Endothelial cell of umbilical vein (primary cell): ENCODE results near the gene APC2. TPM values are rescaled to one million over a fixed set of nuclear protein-coding genes. Genes with fewer than 3 reads are reported as not detected.

ENCODE experiments used
- BruUV-seq: library from RNA; stranded (reverse); fragments of 400-500 nt; replicated peaks from 2 replicates; lab custom pipeline; 2021; lab: Mats Ljungman, UMichigan
- CTCF ChIA-PET: fragments of 300-600, 350-600 bp; sonication (Branson Sonifier 250); formaldehyde crosslinking; loops from one replicate; lab custom pipeline; 2021; ENCODE audit warnings: antibody characterized with exemption, inconsistent platforms; lab: Charles Lee
- POLR2A ChIA-PET: fragments of 300-600, 350-600 bp; sonication (Branson Sonifier 250); formaldehyde crosslinking; loops from one replicate; lab custom pipeline; 2021; ENCODE audit warnings: antibody characterized with exemption, inconsistent platforms; lab: Charles Lee
- DNase-seq: peaks from one replicate; pipeline ENCODE4 v3.0.0-alpha.2; 2011; ENCODE audit warnings: low read depth, low spot score
- FAIRE-seq: peaks from 2 replicates; lab custom pipeline; 2011; peaks lifted over from hg19 to GRCh38; lab: Jason Lieb, UNC
- H2AFZ ChIP-seq: 2 replicates; pipeline ENCODE4 v1.6.0; 2012; ENCODE audit warnings: low read depth, low read length, control low read depth, inconsistent platforms
- H3K27ac ChIP-seq: 2 replicates; pipeline ENCODE4 v1.5.1; 2011; ENCODE audit warnings: low read depth, mild to moderate bottlenecking, control low read depth, low read length, moderate library complexity; ENCODE audit not compliant: insufficient read depth
- H3K27me3 ChIP-seq, 2 experiments: 2 replicates each; pipeline versions ENCODE4 v1.6.0 to v1.6.1; 2011; ENCODE audit warnings: low read length in 2 of 2, mixed read lengths in 1 of 2; ENCODE audit not compliant: control insufficient read depth in 2 of 2, insufficient read depth in 2 of 2
- H3K36me3 ChIP-seq, 2 experiments: 2 replicates in 1 of 2; 3 replicates in 1 of 2; pipeline ENCODE4 v1.5.1; 2011; ENCODE audit warnings: low read length in 2 of 2, mild to moderate bottlenecking in 1 of 2, moderate library complexity in 1 of 2; ENCODE audit not compliant: control insufficient read depth in 2 of 2, insufficient read depth in 2 of 2; ENCODE audit errors: extremely low read depth in 1 of 2
- H3K4me1 ChIP-seq: 3 replicates; pipeline ENCODE4 v1.5.1; 2011; ENCODE audit warnings: mild to moderate bottlenecking, low read length; ENCODE audit not compliant: control insufficient read depth, insufficient read depth; ENCODE audit errors: extremely low read depth
- H3K4me2 ChIP-seq: 2 replicates; pipeline ENCODE4 v1.6.1; 2011; ENCODE audit warnings: low read length, control low read depth, mixed read lengths; ENCODE audit not compliant: insufficient read depth
- H3K4me3 ChIP-seq, 3 experiments: fragments of 200-600 bp in 1 of 3; sonication (generic), shearing (Covaris generic) in 1 of 3; replicated peaks in 1 of 3; 2 replicates each; pipeline ENCODE4 v1.5.1; 2011 to 2016; ENCODE audit warnings: control low read depth in 3 of 3, low read length in 3 of 3, mild to moderate bottlenecking in 2 of 3, inconsistent platforms in 1 of 3, low read depth in 1 of 3, moderate library complexity in 1 of 3; ENCODE audit not compliant: insufficient read depth in 1 of 3
- H3K79me2 ChIP-seq: 2 replicates; pipeline ENCODE4 v1.6.0; 2012; ENCODE audit warnings: low read length, inconsistent platforms; ENCODE audit not compliant: control insufficient read depth, insufficient read depth
- H3K9ac ChIP-seq: replicated peaks from 2 replicates; pipeline ENCODE3; 2011; ENCODE audit warnings: low read length, control low read depth; ENCODE audit not compliant: insufficient read depth; ENCODE audit errors: extremely low read depth
- H3K9me1 ChIP-seq: replicated peaks from 3 replicates; pipeline ENCODE4 v1.6.0; 2011; ENCODE audit warnings: mild to moderate bottlenecking, low read length; ENCODE audit not compliant: control insufficient read depth, insufficient read depth; ENCODE audit errors: extremely low read depth
- H3K9me3 ChIP-seq: replicated peaks from 2 replicates; pipeline ENCODE4 v1.5.1; 2012; ENCODE audit warnings: low read length, inconsistent platforms; ENCODE audit not compliant: control insufficient read depth, insufficient read depth
- H4K20me1 ChIP-seq: replicated peaks from 2 replicates; pipeline ENCODE3; 2011; ENCODE audit warnings: mild to moderate bottlenecking, low read length; ENCODE audit not compliant: control insufficient read depth, insufficient read depth; ENCODE audit errors: extremely low read depth
- CTCF ChIP-seq, 2 donors: IDR thresholded peaks; 1 replicate in 1 of 2; 2 replicates in 1 of 2; pipeline ENCODE4 v1.5.1; 2011; ENCODE audit warnings: low read length in 2 of 2, mild to moderate bottlenecking in 2 of 2, moderate library complexity in 2 of 2, control low read depth in 1 of 2, inconsistent platforms in 1 of 2, low read depth in 1 of 2; ENCODE audit not compliant: insufficient read depth in 1 of 2; ENCODE audit errors: extremely low read depth in 1 of 2
- EZH2 ChIP-seq: IDR thresholded peaks from 2 replicates; pipeline ENCODE4 v1.6.1; 2012; ENCODE audit warnings: borderline replicate concordance, low read depth, mild to moderate bottlenecking, moderate library complexity, low read length, inconsistent platforms; ENCODE audit not compliant: severe bottlenecking
- FOS ChIP-seq: IDR thresholded peaks from 2 replicates; pipeline ENCODE4 v1.6.1; 2011; ENCODE audit warnings: mild to moderate bottlenecking, low read length, moderate library complexity, borderline replicate concordance; ENCODE audit not compliant: insufficient read depth
- GATA2 ChIP-seq: IDR thresholded peaks from 2 replicates; pipeline ENCODE4 v1.7.0; 2011; ENCODE audit warnings: low read depth, mild to moderate bottlenecking, moderate library complexity, mixed read lengths, low read length; ENCODE audit not compliant: insufficient read length, insufficient read depth
- JUN ChIP-seq: IDR thresholded peaks from 2 replicates; pipeline ENCODE4 v1.6.1; 2011; ENCODE audit warnings: borderline replicate concordance, low read depth; ENCODE audit not compliant: insufficient read length, insufficient read depth
- MAX ChIP-seq: IDR thresholded peaks from 2 replicates; pipeline ENCODE4 v1.6.1; 2011; ENCODE audit not compliant: insufficient read depth, insufficient read length
- MYC ChIP-seq: IDR thresholded peaks from one replicate; pipeline ENCODE4 v1.6.1; 2011; ENCODE audit warnings: mild to moderate bottlenecking, low read depth, low read length
- POLR2A ChIP-seq: IDR thresholded peaks from 2 replicates; pipeline ENCODE4 v1.6.1; 2012; ENCODE audit warnings: low read depth, mild to moderate bottlenecking, control low read depth, low read length
- POLR2AphosphoS5 ChIP-seq: IDR thresholded peaks from 2 replicates; pipeline ENCODE4 v1.6.1; 2012; ENCODE audit warnings: low read depth, mild to moderate bottlenecking, control low read depth, low read length, moderate library complexity; ENCODE audit not compliant: insufficient read depth
- dilution Hi-C: fragments of 300-500 bp; cut with MboI; formaldehyde crosslinking; loops from one replicate; pipeline ENCODE4 v1.15.0; 2019; ENCODE audit warnings: low sequenced_read_pairs; ENCODE audit not compliant: extremely low pct_ligation_motif_present
- intact Hi-C: fragments of 100-400 bp; cut with micrococcal nuclease; formaldehyde crosslinking; loops from one replicate; pipeline ENCODE4 v1.10.0; 2022
- polyA plus RNA-seq, 4 experiments: library from polyadenylated mRNA; depleted of rRNA in 3 of 4; stranded (reverse) in 3 of 4; unstranded in 1 of 4; fragments of >200 nt; gene quantifications; 2 replicates each; pipeline versions ENCODE4 v1.2.1 to v1.2.3, GENCODE V29; 2011 to 2012; ENCODE audit warnings: missing spikeins in 1 of 4
- total RNA-seq: library from RNA; stranded (reverse); gene quantifications from 2 replicates; pipeline ENCODE4 v1.2.3, GENCODE V29; 2021

The APC2 gene
- total and polyA plus RNA-seq, 2 donors (not counting 3 experiments of a cell fraction or from before 2014, with no cell fraction given): 0.01 to 0.04 TPM

DNA sequence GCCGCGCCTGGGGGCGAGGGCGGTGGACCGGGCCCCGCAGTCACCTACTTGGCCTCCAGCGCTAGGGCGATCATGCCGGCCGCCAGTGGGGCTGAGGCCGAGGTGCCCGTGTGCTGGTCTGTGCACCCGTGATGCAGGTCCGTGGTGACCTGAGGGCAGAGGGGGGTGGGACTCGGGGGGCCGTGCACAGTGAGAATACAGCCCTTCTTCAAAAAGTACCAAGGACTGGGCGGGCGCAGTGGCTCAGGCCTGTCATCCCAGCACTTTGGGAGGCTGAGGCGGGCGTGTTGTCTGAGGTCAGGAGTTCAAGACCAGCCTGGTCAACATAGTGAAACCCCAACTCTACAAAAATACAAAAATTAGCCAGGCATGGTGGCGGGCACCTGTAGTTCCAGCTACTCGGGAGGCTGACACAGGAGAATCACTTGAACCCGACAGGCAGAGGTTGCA is 34.1 kb downstream of the APC2 start:
- Histone ChIP-seq H3K9me3 (no peaks in the 10 kb centered on the region), H3K4me1 (no peaks in the 10 kb centered on the region), H3K4me2 (no peak overlapping the region), H3K27me3 (no peaks in the 10 kb centered on the region), H3K79me2 (no peaks in the 10 kb centered on the region), H3K27ac (no peak overlapping the region), H3K4me3 (no peak overlapping the region), H2AFZ (no peak overlapping the region), H3K36me3 (no peaks in the 10 kb centered on the region), H3K9me1 (no peaks in the 10 kb centered on the region), H3K9ac (no peak overlapping the region), H4K20me1 (no peaks in the 10 kb centered on the region)
- no TSS peak for BruUV-seq
- dilution Hi-C loops: no loop called here
- CTCF ChIA-PET: no interaction called here
- intact Hi-C loops: no loop called here
- FAIRE-seq (no peak), DNase-seq (no peak)
- no peak for TF ChIP-seq POLR2AphosphoS5
- no peak for TF ChIP-seq POLR2A
- TF ChIP-seq EZH2: no peak
- no peak for TF ChIP-seq FOS
- no peak for TF ChIP-seq MAX
- TF ChIP-seq JUN: no peak
- no peak for TF ChIP-seq GATA2
- TF ChIP-seq CTCF (IDR thresholded peaks at IDR 0.05; ENCODE audit: extremely low read depth in 1 of 2, insufficient read depth in 1 of 2, low read depth in 1 of 2, low read length in 2 of 2): no peak
- TF ChIP-seq MYC: no peak
- POLR2A ChIA-PET: no interaction called here
